LNCaP clone FGC (cell line): ENCODE data around the gene MLH3.

Source experiments
- DNase-seq: peaks from one replicate; pipeline ENCODE4 v3.0.0-alpha.2; 2011; ENCODE audit warnings: low read depth
- H3K4me3 ChIP-seq: 2 replicates; pipeline ENCODE4 v1.5.1; 2011; ENCODE audit warnings: mild to moderate bottlenecking, low read depth, low read length, control low read depth
- TF ChIP-seq, protein P1 (sequence below): IDR thresholded peaks from 2 replicates; pipeline ENCODE4 v1.5.1; 2012; ENCODE audit warnings: mild to moderate bottlenecking; ENCODE audit not compliant: control insufficient read depth, insufficient read depth; ENCODE audit errors: extremely low read depth

The MLH3 gene

GRCh38 chr14:75050852-75051555 is at the start of gene MLH3:
MLH3 (minus strand) TSS chr14:75051467; CDS start chr14:75049655, 1,812 bp downstream.
- TF ChIP-seq, protein P1, sequence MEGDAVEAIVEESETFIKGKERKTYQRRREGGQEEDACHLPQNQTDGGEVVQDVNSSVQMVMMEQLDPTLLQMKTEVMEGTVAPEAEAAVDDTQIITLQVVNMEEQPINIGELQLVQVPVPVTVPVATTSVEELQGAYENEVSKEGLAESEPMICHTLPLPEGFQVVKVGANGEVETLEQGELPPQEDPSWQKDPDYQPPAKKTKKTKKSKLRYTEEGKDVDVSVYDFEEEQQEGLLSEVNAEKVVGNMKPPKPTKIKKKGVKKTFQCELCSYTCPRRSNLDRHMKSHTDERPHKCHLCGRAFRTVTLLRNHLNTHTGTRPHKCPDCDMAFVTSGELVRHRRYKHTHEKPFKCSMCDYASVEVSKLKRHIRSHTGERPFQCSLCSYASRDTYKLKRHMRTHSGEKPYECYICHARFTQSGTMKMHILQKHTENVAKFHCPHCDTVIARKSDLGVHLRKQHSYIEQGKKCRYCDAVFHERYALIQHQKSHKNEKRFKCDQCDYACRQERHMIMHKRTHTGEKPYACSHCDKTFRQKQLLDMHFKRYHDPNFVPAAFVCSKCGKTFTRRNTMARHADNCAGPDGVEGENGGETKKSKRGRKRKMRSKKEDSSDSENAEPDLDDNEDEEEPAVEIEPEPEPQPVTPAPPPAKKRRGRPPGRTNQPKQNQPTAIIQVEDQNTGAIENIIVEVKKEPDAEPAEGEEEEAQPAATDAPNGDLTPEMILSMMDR: 0 out of 2 replicates have a peak, but pooled peaks have one; percentile 5
- DNase-seq: no peak
- H3K4me3 ChIP-seq: peak within 1 kb of the TSS; percentile 62

GRCh38 chr14:75098682-75099081 is 47.4 kb upstream of the MLH3 start:
- DNase-seq: no peak
- TF ChIP-seq, protein P1: no peak
- no peak overlapping the region for H3K4me3 ChIP-seq

DNA sequence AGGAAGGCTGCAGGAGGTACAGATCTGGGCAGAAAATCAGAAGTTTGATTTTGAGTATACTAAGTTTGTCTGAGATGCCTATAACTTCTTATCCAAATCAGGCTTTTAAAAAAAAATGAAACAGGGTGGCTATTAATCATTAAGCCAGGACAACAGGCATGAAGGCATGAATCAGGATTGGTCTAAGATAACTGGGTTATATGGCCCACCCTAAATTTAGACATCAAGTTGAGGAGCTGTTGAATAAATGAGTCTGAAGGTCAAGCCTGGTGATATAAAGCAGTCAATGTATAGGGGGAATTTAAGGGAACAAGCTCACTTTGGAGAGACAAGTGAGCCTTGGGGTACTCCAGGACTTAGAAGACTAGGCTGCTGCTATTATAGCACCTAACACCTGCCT is 46.9 kb upstream of the MLH3 start:
- DNase-seq: no peak
- TF ChIP-seq, protein P1: no peak
- H3K4me3 ChIP-seq: no peak overlapping the region

GRCh38 chr14:75096959-75097358 is 45.7 kb upstream of the MLH3 start:
- no peak for DNase-seq
- TF ChIP-seq, protein P1: no peak

DNA sequence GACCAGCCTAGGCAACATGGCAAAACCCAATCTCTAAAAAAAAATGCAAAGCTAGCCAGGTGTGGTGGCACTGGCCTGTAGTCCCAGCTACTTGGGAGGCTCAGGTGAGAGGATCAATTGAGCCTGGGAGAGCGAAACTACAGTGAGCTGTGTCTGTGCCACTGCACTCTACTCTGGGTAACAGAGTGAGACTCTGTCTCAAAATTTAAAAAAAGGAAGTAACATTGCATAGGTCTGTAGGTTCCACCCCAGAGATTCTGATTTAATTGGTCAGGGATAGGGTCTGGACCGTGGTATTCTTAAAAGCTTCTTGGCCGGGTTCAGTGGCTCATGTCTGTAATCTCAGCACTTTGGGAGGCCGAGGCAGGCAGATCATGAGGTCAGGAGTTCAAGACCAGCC is 44.4 kb upstream of the MLH3 start:
- TF ChIP-seq, protein P1: no peak
- DNase-seq: no peak

More at GRCh38 chr14:75096959-75097358, 45.7 kb upstream of the MLH3 start:
- H3K4me3 ChIP-seq: no peak overlapping the region

DNA sequence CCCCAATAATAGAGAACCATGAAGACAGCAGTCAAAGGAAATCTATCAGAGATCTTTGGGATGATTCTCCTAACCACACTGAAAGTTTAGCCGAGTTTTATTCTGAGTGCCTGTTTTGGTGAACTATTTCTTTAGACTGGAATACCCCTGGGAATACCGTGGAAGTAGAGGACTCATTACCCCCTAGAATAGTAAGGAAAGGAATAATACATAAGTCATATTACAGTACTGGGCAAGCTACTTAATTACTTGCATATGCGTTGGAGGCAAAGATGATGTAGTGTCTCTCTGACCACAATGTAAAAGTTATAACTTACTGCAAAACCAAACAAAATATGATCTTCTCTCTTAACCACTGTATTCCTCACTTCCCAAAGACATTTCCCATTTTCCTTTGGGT is 43.6 kb upstream of the MLH3 start:
- no peak for DNase-seq
- TF ChIP-seq, protein P1: no peak
- H3K4me3 ChIP-seq: no peak overlapping the region

More for the DNA sequence above, 44.4 kb upstream of the MLH3 start:
- H3K4me3 ChIP-seq: no peak overlapping the region

DNA sequence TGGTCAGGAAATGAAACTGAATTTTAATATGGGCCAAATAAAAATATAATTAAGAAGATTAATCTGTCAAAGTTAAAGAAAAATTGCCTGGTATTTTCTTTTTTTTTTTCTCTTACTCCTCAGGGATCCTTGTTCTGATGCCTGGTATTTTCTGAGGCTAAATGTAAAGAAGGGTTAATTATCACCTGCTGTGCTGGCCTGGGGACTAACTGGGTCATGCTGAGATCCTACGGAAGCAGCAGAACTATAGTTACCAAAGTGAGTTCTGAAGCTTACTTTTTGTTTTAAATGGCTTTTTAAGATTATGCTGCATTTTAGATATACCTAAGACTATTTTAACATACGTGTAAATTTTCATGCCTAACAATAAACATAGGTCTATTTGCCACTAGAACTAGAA is 41.4 kb upstream of the MLH3 start:
- DNase-seq: no peak
- H3K4me3 ChIP-seq: no peak overlapping the region
- TF ChIP-seq, protein P1: no peak
